Skeletal muscle satellite cell (primary cell): ENCODE measurements around the gene TBX10.
"Not testable (repeated sequence)": the region's sequence is repeated elsewhere in the genome, so short reads cannot be mapped to it uniquely, and the experiment has no call there.

Source experiments
- H3K27me3 ChIP-seq: 2 replicates; pipeline ENCODE4 v1.7.0; 2013; ENCODE audit warnings: low read length; ENCODE audit not compliant: control insufficient read depth, insufficient read depth
- H3K36me3 ChIP-seq: 2 replicates; pipeline ENCODE4 v1.7.0; 2013; ENCODE audit warnings: mild to moderate bottlenecking, control low read depth, low read length; ENCODE audit not compliant: insufficient read depth
- H3K4me1 ChIP-seq: 2 replicates; pipeline ENCODE4 v1.7.0; 2013; ENCODE audit warnings: low read length; ENCODE audit not compliant: control insufficient read depth, insufficient read depth
- H3K4me2 ChIP-seq: 2 replicates; pipeline ENCODE4 v1.7.0; 2013; ENCODE audit warnings: mild to moderate bottlenecking, low read length
- H3K4me3 ChIP-seq: 2 replicates; pipeline ENCODE4 v1.7.0; 2013; ENCODE audit warnings: low read length
- H3K9ac ChIP-seq: 2 replicates; pipeline ENCODE4 v1.7.0; 2013; ENCODE audit warnings: mild to moderate bottlenecking, low read depth, low read length, moderate library complexity
- H3K9me3 ChIP-seq: replicated peaks from 2 replicates; pipeline ENCODE4 v1.7.0; 2013; ENCODE audit warnings: mild to moderate bottlenecking, control low read depth, low read length

TBX10 gene

GRCh38 chr11:67640021-67640757 lies 626 bp upstream of the TBX10 start:
- no peaks in the 10 kb centered on the region for H3K9me3 ChIP-seq
- H3K4me2 ChIP-seq, result no peak overlapping the region
- no peaks in the 10 kb centered on the region for H3K36me3 ChIP-seq
- no peaks in the 10 kb centered on the region for H3K4me1 ChIP-seq
- peaks cover 15% of the 10 kb centered on the region for H3K27me3 ChIP-seq
- no peak overlapping the region for H3K4me3 ChIP-seq
- no peak overlapping the region for H3K9ac ChIP-seq

- H3K4me3 ChIP-seq, result no peak overlapping the region
- no peaks in the 10 kb centered on the region for H3K9me3 ChIP-seq
- no peaks in the 10 kb centered on the region for H3K4me1 ChIP-seq
- H3K4me2 ChIP-seq, result no peak overlapping the region
- H3K9ac ChIP-seq, result no peak overlapping the region
- no peaks in the 10 kb centered on the region for H3K36me3 ChIP-seq
- peaks cover 21% of the 10 kb centered on the region for H3K27me3 ChIP-seq
These were observed 777 bp downstream of the TBX10 start for GRCh38 chr11:67638535-67639437.

- H3K4me3 ChIP-seq, H3K4me1 ChIP-seq, H3K36me3 ChIP-seq, H3K9ac ChIP-seq, H3K9me3 ChIP-seq, H3K4me2 ChIP-seq: not testable (repeated sequence)
- peaks cover 21% of the 10 kb centered on the region for H3K27me3 ChIP-seq
These were observed 2.1 kb downstream of the TBX10 start for GRCh38 chr11:67637441-67637840.

- Histone ChIP-seq H3K4me3 (no peak overlapping the region), H3K4me1 (no peaks in the 10 kb centered on the region), H3K27me3 (peaks cover 21% of the 10 kb centered on the region), H3K36me3 (no peaks in the 10 kb centered on the region), H3K4me2 (no peak overlapping the region), H3K9me3 (no peaks in the 10 kb centered on the region), H3K9ac (no peak overlapping the region)
These were observed 2.6 kb downstream of the TBX10 start for GRCh38 chr11:67636962-67637361.

- no peak overlapping the region for H3K4me3 ChIP-seq
- no peak overlapping the region for H3K9ac ChIP-seq
- H3K27me3 ChIP-seq, result peaks cover 13% of the 10 kb centered on the region
These were observed 4.4 kb downstream of the TBX10 start for GRCh38 chr11:67635231-67635521.

GRCh38 chr11:67634366-67635230 lies 5.0 kb downstream of the TBX10 start:
- Histone ChIP-seq H3K9me3 (no peaks in the 10 kb centered on the region), H3K4me3 (no peak overlapping the region), H3K27me3 (peaks cover 10% of the 10 kb centered on the region), H3K9ac (no peak overlapping the region), H3K4me1 (peaks cover 9% of the 10 kb centered on the region), H3K36me3 (no peaks in the 10 kb centered on the region), H3K4me2 (no peak overlapping the region)

More at GRCh38 chr11:67635231-67635521, 4.4 kb downstream of the TBX10 start:
- Histone ChIP-seq H3K9me3 (no peaks in the 10 kb centered on the region), H3K36me3 (no peaks in the 10 kb centered on the region), H3K4me1 (peaks cover 8% of the 10 kb centered on the region), H3K4me2 (no peak overlapping the region)

GRCh38 chr11:67633758-67634365 lies 5.7 kb downstream of the TBX10 start:
- H3K27me3 ChIP-seq, result peaks cover 6% of the 10 kb centered on the region
- no peak overlapping the region for H3K9ac ChIP-seq

GRCh38 chr11:67632982-67633755 lies 6.4 kb downstream of the TBX10 start:
- H3K4me3 ChIP-seq, result no peak overlapping the region
- no peaks in the 10 kb centered on the region for H3K9me3 ChIP-seq
- no peak overlapping the region for H3K4me2 ChIP-seq
- no peak overlapping the region for H3K9ac ChIP-seq
- peaks cover 12% of the 10 kb centered on the region for H3K4me1 ChIP-seq
- H3K27me3 ChIP-seq, result peaks cover 6% of the 10 kb centered on the region
- H3K36me3 ChIP-seq, result no peaks in the 10 kb centered on the region

More at GRCh38 chr11:67633758-67634365, 5.7 kb downstream of the TBX10 start:
- H3K4me3 ChIP-seq, result no peak overlapping the region
- H3K9me3 ChIP-seq, result no peaks in the 10 kb centered on the region
- no peaks in the 10 kb centered on the region for H3K36me3 ChIP-seq
- H3K4me2 ChIP-seq, result no peak overlapping the region
- peaks cover 12% of the 10 kb centered on the region for H3K4me1 ChIP-seq

GRCh38 chr11:67632175-67632981 lies 7.2 kb downstream of the TBX10 start:
- Histone ChIP-seq H3K4me2 (no peak overlapping the region), H3K9me3 (no peaks in the 10 kb centered on the region), H3K4me1 (peaks cover 12% of the 10 kb centered on the region), H3K36me3 (no peaks in the 10 kb centered on the region), H3K27me3 (peaks cover 6% of the 10 kb centered on the region), H3K4me3 (no peak overlapping the region), H3K9ac (no peak overlapping the region)

GRCh38 chr11:67631853-67632174 lies 7.7 kb downstream of the TBX10 start:
- Histone ChIP-seq H3K4me1 (peaks cover 12% of the 10 kb centered on the region), H3K27me3 (peaks cover 6% of the 10 kb centered on the region), H3K4me3 (no peak overlapping the region), H3K36me3 (no peaks in the 10 kb centered on the region), H3K9ac (no peak overlapping the region), H3K9me3 (no peaks in the 10 kb centered on the region), H3K4me2 (no peak overlapping the region)
